HS-27A (cell line): Measurements from ENCODE around the gene PHLDA3.
A peak's percentile ranks its signal among the peaks of the same experiment; 100 is the strongest.

Experiments used
- DNase-seq: peaks from one replicate; pipeline ENCODE4 v3.0.0-alpha.2; 2012; ENCODE audit warnings: low read depth, missing footprints

The PHLDA3 gene

GRCh38 chr1:201429736-201430501 lies 39.1 kb downstream of the PHLDA3 start:
- no peak for DNase-seq

GRCh38 chr1:201427963-201428362 lies 41.0 kb downstream of the PHLDA3 start:
- no peak for DNase-seq

- DNase-seq = no peak
Measured at GRCh38 chr1:201426479-201427310, 42.3 kb downstream of the PHLDA3 start.

GRCh38 chr1:201424146-201424545 lies 44.8 kb downstream of the PHLDA3 start:
- no peak for DNase-seq

GRCh38 chr1:201423655-201424054 lies 45.3 kb downstream of the PHLDA3 start:
- no peak for DNase-seq

GRCh38 chr1:201422436-201423030 lies 46.5 kb downstream of the PHLDA3 start:
- no peak for DNase-seq

- no peak for DNase-seq
Measured at GRCh38 chr1:201422026-201422425, 47.0 kb downstream of the PHLDA3 start.

- no peak for DNase-seq
Measured at GRCh38 chr1:201421041-201421440, 47.9 kb downstream of the PHLDA3 start.

- no peak for DNase-seq
Measured at GRCh38 chr1:201420608-201421002, 48.4 kb downstream of the PHLDA3 start.

- DNase-seq = peak; percentile 11
Measured at GRCh38 chr1:201419746-201420607, 49.0 kb downstream of the PHLDA3 start.

GRCh38 chr1:201419256-201419655 lies 49.7 kb downstream of the PHLDA3 start:
- DNase-seq = no peak

- no peak for DNase-seq
Measured at GRCh38 chr1:201418461-201418860, 50.5 kb downstream of the PHLDA3 start.
